K562 (cell line): Measurements from ENCODE around the gene PHACTR3. TPM values are rescaled to one million over a fixed set of nuclear protein-coding genes. Genes with fewer than 3 reads are reported as not detected.

Experiments
- ATAC-seq: fragments of 200-7000 bp; cut with Tn5 transposase; 3 replicates; pipeline ENCODE4 v1.9.1; 2020; ENCODE audit warnings: moderate library complexity
- BruUV-seq: library from RNA; stranded (reverse); fragments of 400-500 nt; replicated peaks from 2 replicates; lab custom pipeline; 2021; lab: Mats Ljungman, UMichigan
- CTCF ChIA-PET: fragments of 300-600 bp; formaldehyde crosslinking; extraction: SDS; loops from one replicate; lab custom pipeline; 2021; ENCODE audit warnings: low intra/inter-chr PET ratio; lab: Yijun Ruan, JAX
- POLR2A ChIA-PET: fragments of 300-600, 350-650 bp; sonication (Branson Sonifier 250); formaldehyde crosslinking; extraction: SDS; loops from one replicate; lab custom pipeline; 2021; ENCODE audit warnings: antibody characterized with exemption, inconsistent platforms; lab: Yijun Ruan, JAX
- DNase-seq, 4 experiments: peaks; one replicate each; pipeline versions ENCODE4 v3.0.0 to v3.0.0-alpha.2; 2011 to 2018; ENCODE audit warnings: low spot score in 3 of 4, mixed read lengths in 3 of 4; ENCODE audit errors: extremely low read depth in 1 of 4
- FAIRE-seq: peaks from 2 replicates; lab custom pipeline; 2011; peaks lifted over from hg19 to GRCh38; lab: Jason Lieb, UNC
- H2AFZ ChIP-seq: 2 replicates; pipeline ENCODE4 v1.6.0; 2011; ENCODE audit warnings: low read depth, low read length, control low read depth, inconsistent platforms
- H3K27ac ChIP-seq: fragments of 200-600 bp; 3 replicates; pipeline ENCODE4 v1.8.0; 2011; ENCODE audit warnings: low read depth, mild to moderate bottlenecking, control low read depth, inconsistent platforms, low read length, moderate library complexity, mixed read lengths; ENCODE audit errors: extremely low read depth
- H3K27me3 ChIP-seq, 2 experiments: fragments of 300-600 bp in 1 of 2; 2 replicates in 1 of 2; 3 replicates in 1 of 2; pipeline versions ENCODE4 v1.6.0 to v1.8.0; 2011; ENCODE audit warnings: inconsistent platforms in 2 of 2, low read length in 2 of 2, mild to moderate bottlenecking in 1 of 2, mixed read lengths in 1 of 2, moderate library complexity in 1 of 2; ENCODE audit not compliant: control insufficient read depth in 2 of 2, insufficient read depth in 2 of 2
- H3K36me3 ChIP-seq: fragments of 300-600 bp; 3 replicates; pipeline ENCODE4 v1.8.0; 2011; ENCODE audit warnings: mild to moderate bottlenecking, low read length, inconsistent platforms; ENCODE audit not compliant: control insufficient read depth, insufficient read depth
- H3K4me1 ChIP-seq, 2 experiments: fragments of 200-600 bp in 1 of 2; replicated peaks in 1 of 2; 2 replicates in 1 of 2; 3 replicates in 1 of 2; pipeline versions ENCODE4 v1.5.1 to v1.8.0; 2011; ENCODE audit warnings: inconsistent platforms in 2 of 2, low read length in 2 of 2, mild to moderate bottlenecking in 1 of 2, mixed read lengths in 1 of 2, moderate library complexity in 1 of 2; ENCODE audit not compliant: control insufficient read depth in 2 of 2, insufficient read depth in 2 of 2
- H3K4me2 ChIP-seq: 2 replicates; pipeline ENCODE4 v1.6.1; 2011; ENCODE audit warnings: low read length, control low read depth, inconsistent platforms, mixed read lengths; ENCODE audit not compliant: insufficient read depth
- H3K4me3 ChIP-seq: fragments of 200-600 bp; sonication (generic), shearing (Covaris generic); 2 replicates; pipeline ENCODE4 v1.5.1; 2016; ENCODE audit warnings: control low read depth, inconsistent platforms
- H3K79me2 ChIP-seq: fragments of 200-600 bp; 3 replicates; pipeline ENCODE4 v1.8.0; 2011; ENCODE audit warnings: low read length, inconsistent platforms; ENCODE audit not compliant: control insufficient read depth, insufficient read depth
- H3K9ac ChIP-seq, 2 experiments: 2 replicates each; pipeline versions ENCODE4 v1.6.0 to v1.6.1; 2011; ENCODE audit warnings: low read depth in 2 of 2, low read length in 2 of 2, control low read depth in 1 of 2, inconsistent platforms in 1 of 2, mild to moderate bottlenecking in 1 of 2, mixed read lengths in 1 of 2; ENCODE audit not compliant: insufficient read depth in 1 of 2
- H3K9me1 ChIP-seq: one replicate; pipeline ENCODE4 v1.6.0; 2011; ENCODE audit warnings: inconsistent platforms, mild to moderate bottlenecking, low read length, moderate library complexity; ENCODE audit not compliant: control insufficient read depth, insufficient read depth
- H3K9me3 ChIP-seq: replicated peaks from 2 replicates; pipeline ENCODE4 v1.5.1; 2011; ENCODE audit warnings: low read depth, low read length, inconsistent platforms; ENCODE audit not compliant: control insufficient read depth, insufficient read depth
- H4K20me1 ChIP-seq: replicated peaks from 2 replicates; pipeline ENCODE4 v1.6.1; 2011; ENCODE audit warnings: low read length, inconsistent platforms, mixed read lengths; ENCODE audit not compliant: control insufficient read depth, insufficient read depth
- ARNT ChIP-seq, 2 experiments: fragments of 450-650 bp; IDR thresholded peaks; 2 replicates each; pipeline ENCODE4 v1.6.1; 2016; ENCODE audit warnings: mild to moderate bottlenecking in 1 of 2
- FOXP1 ChIP-seq: sonication (generic); formaldehyde crosslinking; IDR thresholded peaks from 2 replicates; pipeline ENCODE4 v1.8.0; 2022; ENCODE audit warnings: mild to moderate bottlenecking, missing genetic modification reagents
- KAT8 ChIP-seq: fragments of 450-650 bp; IDR thresholded peaks from 2 replicates; pipeline ENCODE4 v1.6.1; 2016; ENCODE audit warnings: low read depth, mild to moderate bottlenecking
- MEF2D ChIP-seq: conservative IDR thresholded peaks from 2 replicates; pipeline ENCODE4 v1.6.1; 2016; ENCODE audit warnings: low read depth, missing genetic modification characterization, missing compliant biosample characterization
- NCOA4 ChIP-seq: fragments of 450-650 bp; IDR thresholded peaks from 2 replicates; pipeline ENCODE4 v1.6.1; 2018; ENCODE audit warnings: mild to moderate bottlenecking; ENCODE audit not compliant: partially characterized antibody
- NR0B1 ChIP-seq: fragments of 450-650 bp; IDR thresholded peaks from one replicate; pipeline ENCODE4 v1.6.1; 2018; ENCODE audit warnings: mild to moderate bottlenecking, moderate library complexity; ENCODE audit not compliant: partially characterized antibody
- NR2F6 ChIP-seq: fragments of 450-650 bp; formaldehyde crosslinking; IDR thresholded peaks from 2 replicates; pipeline ENCODE4 v1.4.0; 2020; ENCODE audit warnings: mild to moderate bottlenecking
- SIX5 ChIP-seq, 2 experiments: IDR thresholded peaks; 2 replicates each; pipeline ENCODE4 v1.6.1; 2011; ENCODE audit warnings: low read length in 2 of 2, borderline replicate concordance in 1 of 2, low read depth in 1 of 2, mild to moderate bottlenecking in 1 of 2, moderate library complexity in 1 of 2; ENCODE audit not compliant: insufficient read depth in 1 of 2
- SMARCC2 ChIP-seq: fragments of 450-650 bp; IDR thresholded peaks from 2 replicates; pipeline ENCODE4 v1.6.1; 2017; ENCODE audit warnings: antibody characterized with exemption, moderate library complexity, mild to moderate bottlenecking, low read depth
- SRSF1 ChIP-seq: fragments of 200-400 bp; formaldehyde crosslinking; IDR thresholded peaks from 2 replicates; pipeline ENCODE4 v1.6.1; 2017; ENCODE audit warnings: mild to moderate bottlenecking, low read depth, low read length, moderate library complexity
- TAF15 ChIP-seq: fragments of 200-400 bp; formaldehyde crosslinking; IDR thresholded peaks from 2 replicates; pipeline ENCODE4 v1.6.1; 2017; ENCODE audit warnings: mild to moderate bottlenecking, low read depth, low read length, moderate library complexity
- TCF7L2 ChIP-seq: fragments of 150-350 bp; IDR thresholded peaks from 2 replicates; pipeline ENCODE4 v1.6.1; 2016; ENCODE audit warnings: low read depth, mild to moderate bottlenecking, low read length, moderate library complexity
- ZNF146 ChIP-seq: IDR thresholded peaks from one replicate; pipeline ENCODE4 v1.6.1; 2018; ENCODE audit warnings: missing compliant biosample characterization; ENCODE audit not compliant: unreplicated experiment
- ZNF431 ChIP-seq: sonication (generic); formaldehyde crosslinking; IDR thresholded peaks from 2 replicates; pipeline ENCODE4 v1.8.0; 2022; ENCODE audit warnings: mild to moderate bottlenecking, missing genetic modification reagents
- WGBS: fragments of 100-300 bp; shearing (Covaris generic); methylation state at CpG from one replicate; pipeline ENCODE4 v1.1.6; 2016; ENCODE audit warnings: low coverage, mixed read lengths; ENCODE audit not compliant: insufficient coverage; ENCODE audit errors: missing lambda C conversion rate; 5-methylcytosine and 5-hydroxymethylcytosine counted together
- in situ Hi-C: fragments of 300-500 bp; cut with MboI; formaldehyde crosslinking; loops from 4 replicates; pipeline ENCODE4 v1.15.0; 2018; ENCODE audit warnings: inconsistent platforms, mixed read lengths
- intact Hi-C: fragments of 100-400 bp; cut with micrococcal nuclease; formaldehyde crosslinking; loops from 2 replicates; pipeline ENCODE4 v1.14.2; 2022
- polyA plus RNA-seq, 8 experiments: library from polyadenylated mRNA; depleted of rRNA in 4 of 8; stranded (reverse) in 5 of 8; unstranded in 3 of 8; fragments of >200 nt; fragmentation: Nextera tagmentation in 2 of 8; fragmentation: Illumina TruSeq in 1 of 8; extraction: Ambion mirVana in 2 of 8; extraction: Trizol in 1 of 8; gene quantifications; 2 replicates each; pipeline versions ENCODE4 v1.2.1 to v1.2.3, GENCODE V29; 2011 to 2014; ENCODE audit warnings: inconsistent platforms in 1 of 8, missing spikeins in 1 of 8
- total RNA-seq, 7 experiments: library from RNA; depleted of rRNA in 6 of 7; stranded (reverse); fragments of >200 nt in 6 of 7; fragmentation: Illumina TruSeq in 2 of 7; extraction: Trizol in 2 of 7; gene quantifications; 2 replicates each; pipeline versions ENCODE4 v1.2.1 to v1.2.3, GENCODE V29; 2011 to 2021; ENCODE audit warnings: low replicate concordance in 1 of 7
- TF ChIP-seq, protein P1 (sequence below), 3 experiments: fragments of 200-800 bp in 1 of 3; fragments of 250-450 bp in 1 of 3; fragments of 450-650 bp in 1 of 3; sonication (Bioruptor Pico) in 1 of 3; sonication (Bioruptor generic) in 1 of 3; formaldehyde crosslinking in 1 of 3; IDR thresholded peaks; 2 replicates each; pipeline versions ENCODE4 v1.6.1 to v1.8.0; 2016 to 2022; ENCODE audit warnings: mild to moderate bottlenecking in 2 of 3, missing genetic modification characterization in 2 of 3, missing compliant biosample characterization in 1 of 3, moderate library complexity in 1 of 3
- TF ChIP-seq, protein P2 (sequence below): fragments of 250-450 bp; sonication (Bioruptor Pico); IDR thresholded peaks from 2 replicates; pipeline ENCODE4 v1.4.0; 2020; ENCODE audit warnings: borderline replicate concordance

The PHACTR3 gene
- total and polyA plus RNA-seq, 9 of the 15 experiments (the other 6 are each of a cell fraction or from before 2014, with no cell fraction given), result not detected

DNA sequence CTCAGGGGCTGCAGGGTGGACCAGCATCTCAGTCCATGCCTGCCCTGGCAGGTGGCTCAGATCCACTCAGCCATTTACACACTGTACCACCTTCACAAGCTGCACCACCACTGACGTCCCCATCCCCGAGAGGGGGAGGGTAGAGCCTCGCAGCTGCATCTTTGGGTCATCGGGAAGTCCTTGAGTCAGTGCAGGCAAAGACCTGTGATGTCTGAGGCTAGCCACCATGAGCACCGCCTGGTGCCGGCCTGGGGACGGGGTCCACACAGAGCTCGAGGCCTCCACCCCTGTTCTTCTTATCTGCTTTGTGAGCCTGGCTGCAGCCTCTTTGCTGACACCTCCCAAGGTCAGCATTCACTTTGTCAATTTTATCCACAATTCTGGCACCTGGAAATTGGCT lies 141.4 kb downstream of the PHACTR3 start:
- intact Hi-C loops (no loop called here), in situ Hi-C loops (no loop called here)
- no peak overlapping the region for H3K9ac ChIP-seq
- no peaks in the 10 kb centered on the region for H3K9me3 ChIP-seq
- no peak overlapping the region for H3K27ac ChIP-seq
- no peak for FAIRE-seq
- DNase-seq, result no peak
- no peaks in the 10 kb centered on the region for H3K79me2 ChIP-seq
- no peaks in the 10 kb centered on the region for H3K36me3 ChIP-seq
- POLR2A ChIA-PET, result interaction anchor here (0.6 kb wide), 1 partner anchor 1860 kb away, joined by 3 read pairs; no protein-coding TSS in a partner anchor
- no peak overlapping the region for H3K4me3 ChIP-seq
- no peak overlapping the region for H2AFZ ChIP-seq
- CTCF ChIA-PET, result no interaction called here
- peaks cover 4% of the 10 kb centered on the region for H4K20me1 ChIP-seq
- BruUV-seq, result no TSS peak
- peaks cover 14 to 43% of the 10 kb centered on the region in 2 experiments for H3K27me3 ChIP-seq
- TF ChIP-seq KAT8, result no peak
- no peak for TF ChIP-seq TAF15
- no peak for TF ChIP-seq NR2F6 (CRISPR knock-in tag)
- TF ChIP-seq ZNF431 (CRISPR knock-in tag), result no peak
- TF ChIP-seq NCOA4, result no peak
- TF ChIP-seq SRSF1, result no peak
- TF ChIP-seq FOXP1, result no peak
- TF ChIP-seq, protein P1, sequence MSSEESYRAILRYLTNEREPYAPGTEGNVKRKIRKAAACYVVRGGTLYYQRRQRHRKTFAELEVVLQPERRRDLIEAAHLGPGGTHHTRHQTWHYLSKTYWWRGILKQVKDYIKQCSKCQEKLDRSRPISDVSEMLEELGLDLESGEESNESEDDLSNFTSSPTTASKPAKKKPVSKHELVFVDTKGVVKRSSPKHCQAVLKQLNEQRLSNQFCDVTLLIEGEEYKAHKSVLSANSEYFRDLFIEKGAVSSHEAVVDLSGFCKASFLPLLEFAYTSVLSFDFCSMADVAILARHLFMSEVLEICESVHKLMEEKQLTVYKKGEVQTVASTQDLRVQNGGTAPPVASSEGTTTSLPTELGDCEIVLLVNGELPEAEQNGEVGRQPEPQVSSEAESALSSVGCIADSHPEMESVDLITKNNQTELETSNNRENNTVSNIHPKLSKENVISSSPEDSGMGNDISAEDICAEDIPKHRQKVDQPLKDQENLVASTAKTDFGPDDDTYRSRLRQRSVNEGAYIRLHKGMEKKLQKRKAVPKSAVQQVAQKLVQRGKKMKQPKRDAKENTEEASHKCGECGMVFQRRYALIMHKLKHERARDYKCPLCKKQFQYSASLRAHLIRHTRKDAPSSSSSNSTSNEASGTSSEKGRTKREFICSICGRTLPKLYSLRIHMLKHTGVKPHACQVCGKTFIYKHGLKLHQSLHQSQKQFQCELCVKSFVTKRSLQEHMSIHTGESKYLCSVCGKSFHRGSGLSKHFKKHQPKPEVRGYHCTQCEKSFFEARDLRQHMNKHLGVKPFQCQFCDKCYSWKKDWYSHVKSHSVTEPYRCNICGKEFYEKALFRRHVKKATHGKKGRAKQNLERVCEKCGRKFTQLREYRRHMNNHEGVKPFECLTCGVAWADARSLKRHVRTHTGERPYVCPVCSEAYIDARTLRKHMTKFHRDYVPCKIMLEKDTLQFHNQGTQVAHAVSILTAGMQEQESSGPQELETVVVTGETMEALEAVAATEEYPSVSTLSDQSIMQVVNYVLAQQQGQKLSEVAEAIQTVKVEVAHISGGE (CRISPR knock-in tag; IDR thresholded peaks at IDR 0.05), result no peak
- no peak for TF ChIP-seq ZNF146
- TF ChIP-seq, protein P2, sequence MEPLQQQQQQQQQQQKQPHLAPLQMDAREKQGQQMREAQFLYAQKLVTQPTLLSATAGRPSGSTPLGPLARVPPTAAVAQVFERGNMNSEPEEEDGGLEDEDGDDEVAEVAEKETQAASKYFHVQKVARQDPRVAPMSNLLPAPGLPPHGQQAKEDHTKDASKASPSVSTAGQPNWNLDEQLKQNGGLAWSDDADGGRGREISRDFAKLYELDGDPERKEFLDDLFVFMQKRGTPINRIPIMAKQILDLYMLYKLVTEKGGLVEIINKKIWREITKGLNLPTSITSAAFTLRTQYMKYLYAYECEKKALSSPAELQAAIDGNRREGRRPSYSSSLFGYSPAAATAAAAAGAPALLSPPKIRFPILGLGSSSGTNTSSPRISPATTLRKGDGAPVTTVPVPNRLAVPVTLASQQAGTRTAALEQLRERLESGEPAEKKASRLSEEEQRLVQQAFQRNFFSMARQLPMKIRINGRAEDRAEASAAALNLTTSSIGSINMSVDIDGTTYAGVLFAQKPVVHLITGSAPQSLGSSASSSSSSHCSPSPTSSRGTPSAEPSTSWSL (CRISPR knock-in tag), result no peak
- no peak for TF ChIP-seq NR0B1
- TF ChIP-seq MEF2D, result no peak
- TF ChIP-seq ARNT (IDR thresholded peaks at IDR 0.05), result no peak
- TF ChIP-seq SIX5 (IDR thresholded peaks at IDR 0.05; ENCODE audit: borderline replicate concordance in 1 of 2, insufficient read depth in 1 of 2, low read depth in 1 of 2, low read length in 2 of 2), result no peak
- no peak for TF ChIP-seq SMARCC2
- TF ChIP-seq TCF7L2, result no peak
- H3K4me2 ChIP-seq, result no peak overlapping the region
- 0% methylated on average over 8 of the region's 8 CpGs for WGBS
- no peaks in the 10 kb centered on the region for H3K4me1 ChIP-seq
- no peak for ATAC-seq
- H3K9me1 ChIP-seq, result peaks cover 4% of the 10 kb centered on the region
